GM12873 (cell line): Measurements from ENCODE around the gene LCMT2.

Source experiments
- CTCF ChIP-seq: IDR thresholded peaks from 2 replicates; pipeline ENCODE4 v1.5.1; 2012; ENCODE audit warnings: low read depth, mild to moderate bottlenecking, moderate library complexity, low read length, control low read depth; ENCODE audit not compliant: insufficient read depth; ENCODE audit errors: missing control alignments

Gene LCMT2

DNA sequence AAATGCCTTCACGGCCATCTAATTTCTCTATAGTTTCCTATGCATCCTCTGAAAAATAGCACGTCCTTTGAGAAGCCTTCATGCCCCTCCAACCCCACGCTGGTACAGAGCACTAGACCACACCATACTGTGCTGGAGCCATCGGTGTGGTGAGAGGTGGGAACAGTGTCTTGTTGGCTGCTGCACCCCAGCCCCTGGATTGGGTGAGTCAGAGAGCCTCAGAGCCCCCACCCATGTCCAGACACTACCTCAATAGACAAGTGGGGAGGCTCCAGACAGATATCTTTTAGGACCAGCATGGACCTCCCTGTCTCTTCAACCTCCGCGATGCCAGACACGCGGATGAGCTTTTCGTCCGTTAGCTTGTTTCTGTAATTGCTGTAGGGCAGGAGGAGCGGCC lies 51.5 kb downstream of the LCMT2 start:
- TF ChIP-seq CTCF = no peak

- TF ChIP-seq CTCF = no peak
Measured at GRCh38 chr15:43277901-43278300, 52.5 kb downstream of the LCMT2 start.

DNA sequence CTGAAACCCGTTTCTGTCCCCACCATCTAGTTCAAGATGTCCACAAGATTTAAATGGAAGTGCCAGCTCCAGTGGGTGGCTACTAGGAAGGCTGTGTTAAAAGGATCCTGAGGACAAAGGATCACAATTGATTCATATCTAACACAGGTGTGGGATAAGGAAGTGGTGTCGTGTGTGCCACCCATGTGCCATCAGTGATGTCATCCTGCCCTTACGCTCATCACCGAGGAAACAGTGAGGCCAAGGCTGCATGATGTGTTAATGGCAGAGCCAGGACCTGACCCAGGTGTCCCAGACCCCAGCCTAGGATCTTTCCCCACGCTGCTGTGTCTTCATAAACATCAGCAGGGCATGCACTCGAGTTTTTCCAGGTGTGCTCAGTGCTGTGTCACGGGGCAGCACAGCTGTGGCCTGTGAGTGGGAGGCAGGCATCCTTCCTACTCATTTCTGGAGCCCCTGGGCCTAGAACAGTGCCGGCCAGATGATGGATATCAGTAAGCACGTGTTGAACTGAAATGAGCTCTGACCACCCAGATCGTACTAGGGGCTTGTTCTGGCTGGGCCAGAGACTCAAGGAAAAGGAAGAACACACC lies 53.0 kb downstream of the LCMT2 start:
- TF ChIP-seq CTCF = no peak

GRCh38 chr15:43276563-43277200 lies 53.7 kb downstream of the LCMT2 start:
- no peak for TF ChIP-seq CTCF

DNA sequence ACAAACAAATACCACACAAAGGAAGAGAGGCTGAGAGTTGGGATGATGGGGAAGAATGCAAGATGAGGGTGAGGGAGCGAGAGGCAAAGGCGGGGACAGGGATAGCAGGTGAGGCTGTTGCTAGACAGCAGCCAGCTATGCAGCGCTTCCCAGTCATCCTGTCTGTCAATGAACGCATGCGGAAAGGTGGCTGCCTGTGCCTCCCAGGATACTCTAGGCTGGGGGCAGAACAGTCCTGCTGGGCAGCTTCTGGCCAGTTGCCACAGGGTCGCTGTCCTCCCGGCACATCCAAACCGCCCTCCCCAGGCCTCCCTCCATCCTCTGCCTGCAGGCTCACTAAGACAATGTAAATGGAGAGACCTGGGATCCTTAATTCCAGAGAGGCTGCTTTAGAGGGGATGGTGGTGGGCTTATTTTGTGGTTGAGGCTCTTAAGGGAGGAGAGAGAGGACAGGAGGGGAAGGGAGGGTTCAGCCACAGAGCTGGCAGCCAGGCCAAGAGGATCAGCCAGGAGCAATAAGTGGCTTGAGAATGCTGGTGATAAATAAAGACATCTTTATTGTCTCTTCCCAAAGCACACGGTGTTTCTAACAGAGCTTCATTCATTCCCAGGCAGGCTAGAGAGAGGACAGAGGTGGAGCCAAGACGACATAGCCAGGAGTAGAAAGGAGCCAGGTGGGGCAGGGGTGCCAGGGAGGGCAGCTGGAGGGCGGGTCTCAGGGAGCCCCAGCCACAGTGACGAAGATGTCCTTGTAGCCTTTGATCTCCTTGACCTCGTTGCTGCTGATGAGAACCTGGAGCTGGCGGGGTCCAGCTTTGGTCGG lies 54.4 kb downstream of the LCMT2 start:
- TF ChIP-seq CTCF = no peak

DNA sequence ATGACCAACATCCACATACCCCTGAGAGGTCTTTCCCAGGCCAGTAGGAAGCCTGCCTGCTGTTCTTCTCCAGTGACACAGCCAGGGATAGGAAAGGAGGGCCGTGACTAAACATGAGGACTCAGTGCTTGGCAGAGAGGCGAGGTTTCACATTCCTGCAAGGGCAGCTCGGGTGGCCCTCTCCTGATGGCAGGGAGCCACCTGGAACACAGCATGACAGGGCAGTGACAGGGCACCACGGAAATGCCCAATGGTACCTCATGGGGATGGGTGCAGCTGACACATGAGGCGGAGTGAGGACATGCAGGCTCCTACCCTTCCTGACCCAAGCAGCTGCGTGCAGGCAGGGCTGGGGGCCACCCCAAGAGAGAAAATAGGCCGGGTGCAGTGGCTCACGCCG lies 56.2 kb downstream of the LCMT2 start:
- TF ChIP-seq CTCF = no peak
